DMS114 treated with DMSO at 0.1 percent for 48 hours (cell line): ENCODE measurements around the gene RPLP2.

Experiments used
- DNase-seq: peaks from one replicate; lab custom pipeline; 2025; ENCODE audit not compliant: unreplicated experiment; lab: John Stamatoyannopoulos, UW

RPLP2 gene

DNA sequence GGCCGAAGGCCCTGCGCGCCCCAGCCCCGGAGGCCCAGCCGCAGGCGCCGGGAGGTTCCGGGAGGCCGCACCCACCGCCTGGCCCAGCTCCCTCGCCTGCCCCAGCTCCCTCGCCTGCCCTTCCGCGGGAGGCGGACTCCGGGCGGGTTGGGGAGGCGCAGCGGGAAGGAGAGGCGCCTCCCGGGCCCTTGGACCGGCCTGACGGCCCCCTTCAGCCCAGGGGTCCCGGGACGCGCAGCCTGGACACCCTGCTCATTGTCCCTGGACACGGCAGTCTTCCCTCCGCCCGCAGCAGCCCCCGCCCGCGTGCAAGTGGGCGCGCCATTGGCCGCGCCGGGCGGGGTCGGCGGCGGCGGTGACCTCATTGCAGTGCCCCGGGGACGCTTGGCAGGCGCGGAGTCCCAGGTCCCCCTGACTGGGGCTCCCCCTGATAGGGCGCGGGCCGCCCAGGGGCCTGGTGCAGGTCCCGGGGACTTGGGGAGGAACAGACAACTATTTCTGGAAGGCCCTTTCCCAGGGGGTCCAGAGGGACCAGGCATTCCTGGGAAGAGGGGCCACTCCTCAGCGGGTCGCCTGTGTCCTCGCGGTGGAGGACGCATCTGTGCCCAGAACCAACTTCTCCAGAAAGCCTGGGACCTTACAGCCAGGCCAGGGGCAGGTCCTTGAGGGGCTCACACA lies 23.5 kb downstream of the RPLP2 start:
- no peak for DNase-seq

GRCh38 chr11:833849-834311 lies 24.1 kb downstream of the RPLP2 start:
- no peak for DNase-seq

- no peak for DNase-seq
Measured at GRCh38 chr11:834371-835316, 24.9 kb downstream of the RPLP2 start.

GRCh38 chr11:836274-836673 lies 26.5 kb downstream of the RPLP2 start:
- no peak for DNase-seq

- no peak for DNase-seq
Measured at GRCh38 chr11:836700-837099, 26.9 kb downstream of the RPLP2 start.

GRCh38 chr11:837189-837989 lies 27.6 kb downstream of the RPLP2 start:
- DNase-seq, result no peak

- no peak for DNase-seq
Measured at GRCh38 chr11:837990-838307, 28.2 kb downstream of the RPLP2 start.

DNA sequence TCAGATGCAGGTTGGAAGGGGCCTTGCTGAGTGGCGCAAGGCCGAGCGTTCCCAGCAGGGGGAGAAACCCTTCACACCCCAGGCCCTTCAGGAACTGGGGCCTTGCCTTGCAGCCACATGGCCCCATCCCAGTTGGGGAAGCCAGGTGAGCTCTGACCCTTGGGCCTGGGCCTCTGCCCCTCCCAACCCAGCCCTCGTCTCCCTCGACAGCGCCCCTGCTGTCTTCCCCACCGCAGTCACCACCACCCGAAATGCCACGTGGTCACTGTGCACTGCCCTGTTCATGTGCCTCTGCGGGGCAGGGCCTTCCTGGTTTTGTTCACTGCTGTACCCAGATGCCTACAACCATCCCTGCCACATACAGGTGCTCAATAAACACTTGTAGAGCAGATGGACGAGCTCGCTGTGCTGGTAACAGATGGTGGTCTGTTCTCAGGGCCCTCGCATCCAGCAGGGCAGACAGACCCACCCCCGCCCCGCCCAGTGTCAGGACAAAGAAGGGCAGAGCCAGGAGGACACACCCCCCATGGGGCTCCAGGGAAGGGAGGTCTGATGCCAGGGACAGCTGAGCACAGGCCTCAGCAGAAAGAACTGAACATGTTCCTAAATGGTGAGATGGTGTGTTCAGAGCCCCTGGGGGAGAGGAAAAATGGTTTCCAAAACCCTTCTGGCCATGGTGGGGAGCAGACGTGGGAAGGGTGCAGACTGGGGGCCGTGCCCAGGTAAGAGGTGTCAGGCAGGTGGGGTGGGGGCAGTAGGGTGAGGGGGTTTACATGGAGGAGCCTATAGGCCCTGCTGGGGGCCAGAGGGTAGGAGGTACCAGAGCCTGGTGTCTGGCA lies 28.9 kb downstream of the RPLP2 start:
- DNase-seq, result no peak

DNA sequence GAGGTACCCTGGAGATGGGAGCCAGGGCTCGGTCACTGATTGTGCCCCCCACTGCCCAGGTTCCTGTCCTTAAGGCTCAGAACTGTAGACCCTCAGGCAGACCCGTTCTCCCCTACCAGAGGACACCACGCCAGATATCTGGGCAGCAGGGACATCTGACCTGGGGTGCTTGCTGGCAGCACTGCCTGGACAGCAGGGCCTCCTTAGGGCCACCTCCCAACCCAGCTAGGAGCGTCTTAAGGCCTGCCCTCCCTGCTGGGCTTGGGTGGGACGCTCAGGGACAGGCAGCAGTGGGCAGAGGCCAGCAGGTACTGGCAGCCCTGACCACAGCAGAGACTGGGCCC lies 29.5 kb downstream of the RPLP2 start:
- no peak for DNase-seq

DNA sequence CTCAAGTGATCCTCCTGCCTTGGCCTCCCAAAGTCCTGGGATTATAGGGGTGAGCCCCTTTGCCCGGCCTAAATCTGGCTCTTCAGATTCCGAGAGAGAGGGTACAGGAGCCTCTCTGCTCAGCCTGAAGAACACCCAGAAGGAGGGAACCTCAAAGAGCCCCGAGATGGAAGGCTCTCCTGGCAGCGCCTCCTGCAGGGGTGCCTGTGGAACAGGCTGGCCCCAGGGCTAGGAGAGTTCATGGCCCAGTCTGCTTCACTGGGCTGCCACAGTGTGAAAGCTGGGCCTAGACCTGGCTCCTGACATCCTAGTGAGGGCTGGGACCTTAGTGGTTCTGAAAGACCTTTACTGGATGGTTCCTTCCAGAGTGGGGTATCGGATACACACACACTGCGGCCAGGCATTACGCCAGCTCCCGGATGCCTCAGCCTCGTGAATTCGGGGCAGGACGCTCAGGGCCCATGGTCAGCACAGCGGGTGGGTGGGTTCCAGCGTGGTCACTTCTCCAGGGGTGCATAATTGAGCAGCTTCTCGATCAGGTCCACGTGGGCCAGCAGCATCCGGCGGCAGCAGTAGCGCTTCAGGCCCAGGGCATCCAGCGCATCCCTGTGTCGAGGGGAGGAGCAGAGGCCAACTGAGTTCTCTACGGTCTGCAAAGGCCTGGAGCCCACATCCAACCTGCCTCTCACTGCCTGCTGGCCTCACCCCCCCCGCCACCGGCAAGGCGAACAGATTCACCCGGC lies 30.3 kb downstream of the RPLP2 start:
- no peak for DNase-seq

DNA sequence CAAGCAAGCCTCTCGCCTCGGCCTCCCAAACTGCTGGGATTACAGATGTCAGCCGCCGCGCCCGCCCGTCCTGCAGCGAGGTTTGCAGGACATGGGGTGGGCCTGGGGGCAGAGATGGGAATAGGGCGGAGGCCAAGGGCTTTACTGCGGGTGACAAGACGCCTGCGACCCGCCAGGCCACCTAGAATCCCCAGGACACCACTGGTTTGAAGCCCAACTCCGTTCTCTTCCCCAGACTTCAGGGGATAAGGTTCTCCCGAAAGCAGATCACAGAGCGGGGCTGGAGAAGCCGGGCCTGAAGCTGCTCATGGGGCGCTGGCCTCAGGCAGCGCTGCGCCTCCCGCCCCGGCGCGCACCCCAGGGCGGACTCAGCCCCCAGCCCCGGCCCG lies 32.2 kb downstream of the RPLP2 start:
- no peak for DNase-seq

DNA sequence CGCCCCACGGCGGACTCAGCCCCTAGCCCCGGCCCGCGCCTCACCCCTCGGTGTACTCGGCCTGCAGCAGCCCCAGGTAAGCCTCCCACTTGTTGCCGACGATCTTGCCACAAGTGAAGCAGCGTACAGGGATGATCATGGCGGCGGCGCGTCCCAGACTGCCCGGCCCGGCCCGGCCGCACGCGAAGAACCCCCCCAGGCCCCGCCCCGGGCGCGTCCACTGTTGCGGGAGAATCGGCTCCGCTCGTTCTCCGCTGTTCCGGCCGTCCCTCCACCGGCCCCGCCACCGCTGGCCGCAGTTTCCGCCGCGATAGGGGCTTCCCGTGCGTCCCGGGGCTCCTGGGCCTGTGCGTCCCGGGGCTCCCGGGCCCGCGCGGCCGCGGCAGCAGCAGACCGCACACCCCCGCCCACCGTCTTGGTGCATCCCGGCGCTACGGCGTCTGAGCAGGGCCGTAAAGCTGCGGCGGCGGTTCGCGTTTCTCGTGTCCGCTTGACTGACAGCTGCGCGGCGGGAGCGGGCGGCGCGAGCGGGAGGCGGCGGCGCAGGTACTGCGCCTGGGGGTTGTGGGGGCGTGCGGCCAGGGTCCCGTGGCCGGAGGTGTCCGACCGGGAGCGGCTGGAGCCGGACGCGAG lies 32.7 kb downstream of the RPLP2 start, which contains the start of the genes POLR2L and TSPAN4:
TSS of gene POLR2L (minus strand) at position 160 of the 633 bp plus-strand sequence. CDS start at position 139, 21 bp downstream.
TSS of gene TSPAN4 (plus strand) at position 483 of the 633 bp plus-strand sequence. CDS start 7,453 bp downstream, outside the sequence.
- peak; percentile 40 for DNase-seq

DNA sequence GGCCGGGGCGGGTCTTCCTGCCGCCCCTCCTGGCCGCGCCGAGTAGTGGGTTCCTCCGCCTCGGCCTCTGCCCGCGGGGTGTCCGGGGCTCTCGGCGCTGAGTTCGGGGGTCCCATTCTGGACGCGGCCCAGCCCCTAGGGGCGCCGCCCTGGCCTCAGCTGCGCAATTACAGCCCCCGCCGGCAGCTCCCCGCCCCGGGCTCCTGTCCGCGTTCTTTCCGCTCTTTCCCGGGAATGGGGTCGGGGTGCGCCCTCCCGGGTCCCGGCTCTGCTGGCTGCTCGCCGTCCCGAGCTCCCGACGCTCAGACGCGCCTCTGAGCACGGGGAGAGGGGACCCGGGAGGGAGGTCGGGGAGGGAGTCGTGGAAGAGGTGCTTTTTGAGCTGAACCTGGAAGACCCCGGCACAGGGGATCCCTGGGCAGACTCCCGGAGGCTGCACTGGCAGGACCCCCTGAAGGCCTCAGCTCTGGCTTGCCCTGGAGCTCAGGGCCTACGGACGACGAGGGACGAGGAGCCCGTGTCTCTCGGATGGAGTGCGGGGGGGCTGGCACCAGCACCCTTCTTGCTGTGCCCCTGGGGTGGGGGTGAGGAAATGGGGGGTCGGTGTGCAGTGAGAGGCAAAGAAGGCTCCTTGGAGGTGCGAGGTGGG lies 33.4 kb downstream of the RPLP2 start:
- DNase-seq, result no peak

DNA sequence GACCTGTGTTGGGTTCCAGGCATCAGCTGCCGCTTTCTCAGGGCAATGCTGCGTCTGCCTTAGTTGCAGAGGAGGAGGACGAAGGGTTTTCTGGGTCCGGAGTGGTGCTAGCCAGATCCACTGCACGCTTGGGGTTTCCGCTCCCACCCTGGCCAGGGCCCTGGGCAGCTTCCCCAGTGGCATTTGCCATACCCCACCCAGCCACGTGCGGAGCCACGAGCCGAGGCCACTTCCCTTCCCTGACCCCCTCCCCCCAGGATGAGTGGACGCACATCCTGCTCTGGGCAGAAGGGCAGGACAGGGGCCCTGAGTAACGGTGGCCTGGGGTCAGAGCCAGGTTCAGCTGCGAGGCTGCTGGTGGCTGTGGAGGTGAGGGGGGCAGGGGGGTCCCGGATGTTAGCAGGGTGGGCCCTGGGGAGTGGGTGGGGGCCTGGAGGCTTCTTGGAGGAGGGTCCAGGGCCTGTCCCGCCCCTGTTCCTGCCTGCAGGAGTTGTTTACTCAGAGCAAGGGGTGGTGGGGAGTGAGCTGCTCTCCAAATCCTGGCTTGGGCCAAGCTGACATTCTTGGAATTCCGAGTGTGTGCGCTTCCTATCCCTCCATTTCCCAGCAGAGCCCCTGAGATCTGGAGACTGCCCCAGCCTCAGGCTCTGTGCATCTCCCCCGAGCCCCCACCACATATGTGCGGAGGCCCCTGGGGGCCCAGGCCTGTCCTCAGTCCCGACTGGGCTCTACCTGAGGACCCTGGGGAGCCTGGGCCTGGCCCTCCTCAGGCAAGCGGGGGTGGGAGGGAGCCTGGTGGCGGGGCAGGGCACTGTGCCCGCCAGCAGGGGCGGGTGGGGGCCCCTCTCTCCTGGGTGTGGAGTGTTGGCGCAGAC lies 34.3 kb downstream of the RPLP2 start:
- DNase-seq, result no peak

DNA sequence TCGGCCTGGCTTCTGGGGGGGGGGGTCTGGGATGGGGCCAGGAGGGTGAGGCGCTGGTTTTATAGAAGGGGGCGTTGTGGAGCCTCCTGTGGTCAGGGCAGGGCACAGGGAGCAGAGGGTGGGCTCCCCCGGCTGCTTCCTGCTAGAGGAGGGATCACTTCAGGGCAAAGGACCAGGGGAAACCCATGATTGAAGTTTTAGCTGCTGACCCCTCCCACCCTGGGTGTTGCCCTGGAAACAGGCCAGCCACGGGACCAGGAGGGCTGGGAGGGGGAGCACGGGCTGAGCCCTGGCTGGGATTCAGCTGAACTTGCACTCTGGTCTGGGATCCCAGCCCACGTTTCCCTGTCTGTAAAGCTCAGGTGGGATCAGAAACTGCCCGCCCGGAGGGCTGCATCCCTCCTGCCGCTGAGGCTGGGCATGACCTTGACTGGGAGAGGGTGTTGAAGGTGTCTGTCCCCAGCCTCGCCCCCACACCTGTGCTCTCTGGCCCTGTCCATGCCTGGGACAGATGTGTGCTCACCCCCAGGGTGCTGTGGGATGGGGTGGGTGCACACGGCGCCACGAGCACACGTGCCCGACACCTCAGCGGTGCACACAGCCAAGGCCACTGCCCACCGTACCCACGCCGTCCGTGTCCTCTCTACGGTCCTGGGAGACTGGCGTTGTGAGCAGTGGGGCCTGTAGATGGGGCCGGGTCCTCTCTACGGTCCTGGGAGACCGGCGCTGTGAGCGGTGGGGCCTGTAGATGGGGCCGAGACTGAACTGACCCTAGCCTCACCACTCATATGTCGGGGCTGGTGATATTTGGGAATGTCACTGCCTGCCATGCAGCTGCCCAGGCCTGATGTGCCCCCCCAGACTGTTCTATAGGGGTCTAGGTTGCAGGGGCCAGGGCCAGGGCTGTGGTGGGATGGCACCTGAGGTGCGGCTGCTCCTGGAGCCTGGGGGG lies 35.2 kb downstream of the RPLP2 start:
- no peak for DNase-seq

- no peak for DNase-seq
Measured at GRCh38 chr11:845872-846495, 36.2 kb downstream of the RPLP2 start.
